CD14-positive monocyte (primary cell): ENCODE data around the gene RAB20. TPM values are rescaled to one million over a fixed set of nuclear protein-coding genes. Genes with fewer than 3 reads are reported as not detected.

Source experiments
- DNase-seq, 3 donors: peaks; one replicate each; pipeline ENCODE4 v3.0.0-alpha.2; 2011 to 2022
- H2AFZ ChIP-seq: 2 replicates; pipeline ENCODE4 v1.6.0; 2012; ENCODE audit warnings: mild to moderate bottlenecking, low read depth, low read length, inconsistent platforms; ENCODE audit not compliant: insufficient read depth, poor library complexity, severe bottlenecking
- H3K27ac ChIP-seq, 2 donors: 1 replicate in 1 of 2; 2 replicates in 1 of 2; pipeline ENCODE4 v1.5.1; 2012 to 2013; ENCODE audit warnings: low read length in 2 of 2, control low read depth in 1 of 2, inconsistent platforms in 1 of 2, low read depth in 1 of 2, mild to moderate bottlenecking in 1 of 2
- H3K27me3 ChIP-seq, 2 donors: one replicate each; pipeline versions ENCODE4 v1.6.0 to v1.6.1; 2011 to 2013; ENCODE audit warnings: low read length in 2 of 2; ENCODE audit not compliant: control insufficient read depth in 2 of 2, insufficient read depth in 2 of 2
- H3K36me3 ChIP-seq, 2 donors: replicated peaks in 1 of 2; 1 replicate in 1 of 2; 2 replicates in 1 of 2; pipeline versions ENCODE4 v1.5.1 to v1.6.1; 2012 to 2013; ENCODE audit warnings: low read length in 2 of 2, control low read depth in 1 of 2, inconsistent platforms in 1 of 2, mild to moderate bottlenecking in 1 of 2; ENCODE audit not compliant: insufficient read depth in 2 of 2, control insufficient read depth in 1 of 2
- H3K4me1 ChIP-seq, 2 donors: 1 replicate in 1 of 2; 2 replicates in 1 of 2; pipeline versions ENCODE4 v1.5.1 to v1.6.1; 2012 to 2013; ENCODE audit warnings: low read length in 2 of 2, control low read depth in 1 of 2, inconsistent platforms in 1 of 2, mild to moderate bottlenecking in 1 of 2, moderate library complexity in 1 of 2; ENCODE audit not compliant: insufficient read depth in 2 of 2, control insufficient read depth in 1 of 2
- H3K4me2 ChIP-seq: replicated peaks from 2 replicates; pipeline ENCODE3; 2012; ENCODE audit warnings: low read length, moderate library complexity, mild to moderate bottlenecking; ENCODE audit not compliant: poor library complexity, severe bottlenecking; ENCODE audit errors: extremely low read depth
- H3K4me3 ChIP-seq, 3 experiments: fragments of 200-600 bp in 1 of 3; sonication (generic) in 1 of 3; replicated peaks in 1 of 3; 1 replicate in 2 of 3; 2 replicates in 1 of 3; pipeline ENCODE4 v1.5.1; 2011 to 2013; ENCODE audit warnings: low read length in 3 of 3, mild to moderate bottlenecking in 3 of 3, control low read depth in 2 of 3, low read depth in 2 of 3, inconsistent platforms in 1 of 3, moderate library complexity in 1 of 3
- H3K79me2 ChIP-seq: 2 replicates; pipeline ENCODE4 v1.6.0; 2012; ENCODE audit warnings: mild to moderate bottlenecking, control low read depth, inconsistent platforms, low read length, moderate library complexity; ENCODE audit not compliant: insufficient read depth
- H3K9ac ChIP-seq: 2 replicates; pipeline ENCODE4 v1.6.0; 2017; ENCODE audit warnings: low read length, mild to moderate bottlenecking; ENCODE audit not compliant: insufficient read depth, poor library complexity, severe bottlenecking
- H3K9me3 ChIP-seq, 2 donors: replicated peaks in 1 of 2; 1 replicate in 1 of 2; 2 replicates in 1 of 2; pipeline versions ENCODE4 v1.5.1 to v1.6.1; 2012 to 2013; ENCODE audit warnings: low read length in 2 of 2, control low read depth in 1 of 2; ENCODE audit not compliant: control insufficient read depth in 1 of 2, insufficient read depth in 1 of 2
- H4K20me1 ChIP-seq: 2 replicates; pipeline ENCODE4 v1.6.0; 2012; ENCODE audit warnings: mild to moderate bottlenecking, low read length, control low read depth, moderate library complexity; ENCODE audit not compliant: insufficient read depth
- H3K27ac Mint-ChIP-seq, 7 donors: one replicate each; pipeline ENCODE4 v1.8.0; 2020; ENCODE audit warnings: mild to moderate bottlenecking in 7 of 7, mixed read lengths in 7 of 7, moderate library complexity in 6 of 7, inconsistent platforms in 2 of 7
- H3K27me3 Mint-ChIP-seq, 3 donors: one replicate each; pipeline ENCODE4 v1.8.0; 2021 to 2022; ENCODE audit warnings: low read depth in 3 of 3, mild to moderate bottlenecking in 3 of 3, mixed read lengths in 3 of 3, moderate library complexity in 3 of 3, inconsistent platforms in 1 of 3
- H3K36me3 Mint-ChIP-seq, 2 donors: one replicate each; pipeline ENCODE4 v1.8.0; 2020; ENCODE audit warnings: mixed read lengths in 2 of 2, inconsistent platforms in 1 of 2, mild to moderate bottlenecking in 1 of 2
- H3K4me1 Mint-ChIP-seq: one replicate; pipeline ENCODE4 v1.8.0; 2020; ENCODE audit warnings: mild to moderate bottlenecking, mixed read lengths
- H3K4me3 Mint-ChIP-seq, 2 donors: one replicate each; pipeline ENCODE4 v1.8.0; 2020; ENCODE audit warnings: mild to moderate bottlenecking in 2 of 2, mixed read lengths in 2 of 2, moderate library complexity in 1 of 2
- H3K9me3 Mint-ChIP-seq, 7 donors: one replicate each; pipeline ENCODE4 v1.8.0; 2020 to 2022; ENCODE audit warnings: mixed read lengths in 7 of 7, mild to moderate bottlenecking in 6 of 7, moderate library complexity in 6 of 7, inconsistent platforms in 2 of 7
- WGBS: methylation state at CpG from one replicate; pipeline ENCODE4 v1.1.5; 2013; ENCODE audit warnings: missing lambda C conversion rate; ENCODE audit not compliant: insufficient coverage; 5-methylcytosine and 5-hydroxymethylcytosine counted together
- intact Hi-C, 2 donors: fragments of 100-400 bp; cut with micrococcal nuclease; formaldehyde crosslinking; loops; one replicate each; pipeline versions ENCODE4 v1.15.0 to v1.15.1; 2023
- polyA plus RNA-seq, 3 donors: library from polyadenylated mRNA; depleted of rRNA in 1 of 3; unstranded in 2 of 3; stranded (reverse) in 1 of 3; fragments of 300-500 nt in 2 of 3; fragments of >200 nt in 1 of 3; fragmentation: Illumina TruSeq in 2 of 3; gene quantifications; 1 replicate in 2 of 3; 2 replicates in 1 of 3; pipeline ENCODE4 v1.2.3, GENCODE V29; 2012 to 2021
- TF ChIP-seq, protein P1 (sequence below): fragments of 200-600 bp; IDR thresholded peaks from one replicate; pipeline ENCODE4 v1.8.0; 2022; ENCODE audit warnings: antibody characterized with exemption, mild to moderate bottlenecking

The RAB20 gene
- polyA plus RNA-seq, 3 donors = 37.8 to 77.5 (median 43.1) TPM

DNA sequence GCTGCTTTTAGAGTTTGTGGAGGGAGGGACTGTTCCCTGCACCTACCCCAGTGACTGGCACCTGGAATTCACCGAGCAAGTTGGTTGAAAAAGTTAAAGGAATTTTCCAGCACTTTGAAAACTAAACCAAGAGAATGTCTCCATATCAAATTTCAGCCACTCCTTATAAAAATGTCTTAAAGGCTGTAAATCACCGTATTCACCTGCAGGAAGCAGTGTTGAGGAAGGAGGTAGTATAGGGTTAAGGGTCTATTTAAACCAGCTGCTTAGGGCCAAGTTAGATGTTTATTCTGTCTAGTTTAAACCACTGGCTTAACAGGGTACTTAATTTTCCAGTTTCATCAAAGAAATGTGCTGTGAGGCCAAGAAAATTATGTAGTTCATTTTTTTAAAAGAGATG lies 3.8 kb upstream of the RAB20 start:
- intact Hi-C loops = loop anchor here in 1 of 2 donors (10.0 kb wide), 1 partner anchor 150 kb away; the partner anchor contains the start of gene ING1

DNA sequence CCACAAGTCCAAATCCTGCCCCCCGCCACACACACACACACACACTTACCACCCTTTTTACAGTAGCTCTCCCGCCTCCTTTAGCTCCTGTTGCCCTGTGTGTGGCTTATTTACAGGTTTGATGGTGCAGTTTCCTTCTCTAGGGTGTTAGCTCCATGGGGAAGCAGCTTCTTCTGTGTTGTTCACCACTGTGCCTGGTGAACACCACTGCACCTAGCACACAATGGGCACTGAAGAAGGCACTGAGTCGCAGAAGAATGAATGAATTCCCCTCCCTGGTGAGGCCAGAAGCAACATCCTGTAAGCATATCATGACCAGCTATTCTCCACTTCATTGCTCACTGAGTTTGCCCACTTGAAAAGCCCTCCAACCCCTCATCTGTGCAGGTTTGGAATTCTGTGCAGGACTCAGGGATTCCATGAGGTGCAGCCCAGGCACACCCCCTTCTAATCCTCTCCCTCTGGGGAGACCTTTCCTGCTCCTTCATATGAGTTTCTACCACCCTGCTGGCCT lies 3.0 kb upstream of the RAB20 start:
- H3K4me1 ChIP-seq = peaks cover 22 to 34% of the 10 kb centered on the region in 2 donors
- no peak overlapping the region for H3K4me3 ChIP-seq
- intact Hi-C loops = loop anchor here (5.0 to 10.0 kb wide), 4 partner anchors 42 to 150 kb away; partner anchors contain the start of gene ING1 (in 1 of the 2)
- Mint-ChIP-seq H3K27ac (no peak overlapping the region), H3K4me1 (peaks cover 30% of the 10 kb centered on the region), H3K9me3 (no peaks in the 10 kb centered on the region), H3K36me3 (peaks cover 12 to 18% of the 10 kb centered on the region in 2 donors), H3K27me3 (peaks cover 0 to 2% (median 2%) of the 10 kb centered on the region in 3 donors), H3K4me3 (peak overlapping the region in 1 of 2 donors; percentile 4)
- H3K9ac ChIP-seq = no peak overlapping the region
- peaks cover 39% of the 10 kb centered on the region for H3K79me2 ChIP-seq
- no peaks in the 10 kb centered on the region for H3K9me3 ChIP-seq
- H2AFZ ChIP-seq = no peak overlapping the region
- H3K4me2 ChIP-seq = no peak overlapping the region
- DNase-seq = no peak
- H3K36me3 ChIP-seq = peaks cover 0 to 6% of the 10 kb centered on the region in 2 donors
- 92% methylated on average over 2 of the region's 3 CpGs for WGBS
- TF ChIP-seq, protein P1, sequence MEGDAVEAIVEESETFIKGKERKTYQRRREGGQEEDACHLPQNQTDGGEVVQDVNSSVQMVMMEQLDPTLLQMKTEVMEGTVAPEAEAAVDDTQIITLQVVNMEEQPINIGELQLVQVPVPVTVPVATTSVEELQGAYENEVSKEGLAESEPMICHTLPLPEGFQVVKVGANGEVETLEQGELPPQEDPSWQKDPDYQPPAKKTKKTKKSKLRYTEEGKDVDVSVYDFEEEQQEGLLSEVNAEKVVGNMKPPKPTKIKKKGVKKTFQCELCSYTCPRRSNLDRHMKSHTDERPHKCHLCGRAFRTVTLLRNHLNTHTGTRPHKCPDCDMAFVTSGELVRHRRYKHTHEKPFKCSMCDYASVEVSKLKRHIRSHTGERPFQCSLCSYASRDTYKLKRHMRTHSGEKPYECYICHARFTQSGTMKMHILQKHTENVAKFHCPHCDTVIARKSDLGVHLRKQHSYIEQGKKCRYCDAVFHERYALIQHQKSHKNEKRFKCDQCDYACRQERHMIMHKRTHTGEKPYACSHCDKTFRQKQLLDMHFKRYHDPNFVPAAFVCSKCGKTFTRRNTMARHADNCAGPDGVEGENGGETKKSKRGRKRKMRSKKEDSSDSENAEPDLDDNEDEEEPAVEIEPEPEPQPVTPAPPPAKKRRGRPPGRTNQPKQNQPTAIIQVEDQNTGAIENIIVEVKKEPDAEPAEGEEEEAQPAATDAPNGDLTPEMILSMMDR = no peak
- no peak overlapping the region for H3K27ac ChIP-seq
- H3K27me3 ChIP-seq = no peaks in the 10 kb centered on the region
- peaks cover 18% of the 10 kb centered on the region for H4K20me1 ChIP-seq

More for the DNA sequence above, 3.8 kb upstream of the RAB20 start:
- WGBS = no CpG with 5 or more reads among the region's 2 CpGs
- no peak overlapping the region for H3K4me3 ChIP-seq
- peaks cover 23% of the 10 kb centered on the region for H3K4me1 Mint-ChIP-seq
- peaks cover 31% of the 10 kb centered on the region for H3K79me2 ChIP-seq
- H2AFZ ChIP-seq = no peak overlapping the region
- no peak overlapping the region for H3K27ac Mint-ChIP-seq
- H3K36me3 Mint-ChIP-seq = peaks cover 12% of the 10 kb centered on the region in 2 donors
- peaks cover 0 to 2% (median 2%) of the 10 kb centered on the region in 3 donors for H3K27me3 Mint-ChIP-seq
- no peak overlapping the region for H3K4me2 ChIP-seq
- H3K4me3 Mint-ChIP-seq = no peak overlapping the region
- TF ChIP-seq, protein P1 = no peak
- peaks cover 0 to 6% of the 10 kb centered on the region in 2 donors for H3K36me3 ChIP-seq
- no peaks in the 10 kb centered on the region for H3K27me3 ChIP-seq
- no peak overlapping the region for H3K9ac ChIP-seq
- no peak overlapping the region for H3K27ac ChIP-seq
- H3K4me1 ChIP-seq = peaks cover 15 to 27% of the 10 kb centered on the region in 2 donors
- DNase-seq = no peak
- no peaks in the 10 kb centered on the region for H3K9me3 ChIP-seq
- peaks cover 11% of the 10 kb centered on the region for H4K20me1 ChIP-seq
- H3K9me3 Mint-ChIP-seq = no peaks in the 10 kb centered on the region
